ENCODE data around the gene FBN2.

GRCh38 chr5:128407944-128408343 is 130.1 kb downstream of the FBN2 start:
- no peak for TF ChIP-seq CTCF (IDR thresholded peaks at IDR 0.05)
- no peak for TF ChIP-seq POLR2A (IDR thresholded peaks at IDR 0.05)
